Measurements from ENCODE around the gene CEPT1. TPM values are rescaled to one million over a fixed set of nuclear protein-coding genes. Genes with fewer than 3 reads are reported as not detected.

CEPT1 gene
- total RNA-seq, 2 experiments from 2014 or later, result 23.9 to 28.8 TPM

DNA sequence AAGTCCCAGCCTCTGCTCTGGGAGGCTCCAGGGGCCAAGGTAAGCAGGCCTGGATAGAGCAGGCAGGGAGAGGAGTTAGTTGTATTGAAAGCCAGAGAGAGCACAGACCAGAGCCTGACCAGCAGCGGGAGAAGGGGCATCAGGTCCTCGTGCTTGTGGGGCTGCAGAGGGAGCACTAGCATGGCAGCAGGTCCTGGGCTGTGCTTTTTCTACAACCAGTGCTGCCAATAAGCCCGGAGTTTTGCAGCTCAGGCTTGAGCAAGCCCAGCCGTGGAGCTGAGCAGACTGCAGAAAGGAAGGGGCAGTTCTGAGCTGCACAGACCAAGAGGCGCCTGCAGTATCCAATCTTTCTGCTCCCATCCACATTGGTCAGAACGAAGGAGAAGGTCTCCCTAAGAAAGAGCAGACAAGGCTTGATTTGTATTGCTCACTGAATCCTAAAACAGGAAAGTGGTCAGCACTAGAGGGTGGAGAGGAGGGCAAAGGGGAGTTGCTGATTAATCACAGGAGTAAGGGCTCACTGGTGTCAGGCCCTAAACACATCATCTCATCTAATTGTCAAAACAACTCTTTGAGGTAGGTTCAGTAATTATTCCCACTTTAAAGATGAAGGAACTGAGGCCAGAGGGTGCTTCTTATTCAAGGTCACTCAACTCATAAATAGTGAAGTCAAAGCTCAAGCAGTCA lies 57.7 kb downstream of the CEPT1 start:
- Mint-ChIP-seq H3K27ac (peak overlapping the region; percentile 97), H3K9me3 (no peaks in the 10 kb centered on the region), H3K27me3 (no peaks in the 10 kb centered on the region), H3K4me1 (ENCODE audit: low read depth) (peaks cover 72% of the 10 kb centered on the region), H3K36me3 (peaks cover 77% of the 10 kb centered on the region), H3K4me3 (peak overlapping the region; percentile 92)
- ChIA-PET POLR2A (interaction anchor here (0.8 to 13.7 kb wide), 3 partner anchors 10 to 25 kb away, joined by 3 to 256 read pairs (median 16); no protein-coding TSS in a partner anchor), CTCF (interaction anchor here (0.9 to 7.8 kb wide), 9 partner anchors 10 to 571 kb away, joined by 3 to 143 read pairs (median 10); partner anchors contain the start of gene CHI3L2)
- DNase-seq, result peak; percentile 68
- intact Hi-C loops (cut with micrococcal nuclease), result loop anchor here (2.0 kb wide), 1 partner anchor 51 kb away; no protein-coding TSS in a partner anchor

DNA sequence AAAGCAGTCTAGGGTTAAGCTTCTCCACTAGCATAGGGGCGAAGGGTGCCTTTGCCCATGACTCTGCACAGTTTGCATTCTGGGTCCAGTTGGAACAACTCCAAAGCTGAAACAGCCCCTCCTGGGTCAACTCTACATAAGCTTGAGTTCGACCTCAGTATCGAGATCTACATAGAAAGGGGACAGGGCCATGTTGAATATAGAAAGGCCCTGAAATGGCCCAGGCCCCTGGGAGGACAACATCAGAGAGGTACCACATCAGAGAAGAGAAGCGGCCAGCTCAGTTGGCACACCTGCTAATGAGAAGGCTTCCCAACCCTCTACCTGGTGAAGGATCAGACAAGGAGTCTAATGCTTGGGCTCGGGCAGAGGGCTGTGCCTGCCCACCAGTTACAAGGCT lies 58.8 kb downstream of the CEPT1 start:
- no peak for DNase-seq
- CTCF ChIA-PET, result interaction anchor here (0.7 to 7.8 kb wide), 10 partner anchors 11 to 309 kb away, joined by 3 to 143 read pairs (median 6); partner anchors contain the start of gene CHI3L2
- H3K9me3 Mint-ChIP-seq, result no peaks in the 10 kb centered on the region
- H3K4me3 Mint-ChIP-seq, result peak overlapping the region; percentile 92
- peaks cover 63% of the 10 kb centered on the region for H3K4me1 Mint-ChIP-seq (ENCODE audit: low read depth)
- intact Hi-C loops (cut with micrococcal nuclease), result loop anchor here (2.0 kb wide), 1 partner anchor 52 kb away; no protein-coding TSS in a partner anchor
- H3K36me3 Mint-ChIP-seq, result peaks cover 66% of the 10 kb centered on the region
- POLR2A ChIA-PET, result interaction anchor here (0.8 to 13.7 kb wide), 5 partner anchors 12 to 49 kb away, joined by 3 to 256 read pairs (median 6); no protein-coding TSS in a partner anchor
- no peaks in the 10 kb centered on the region for H3K27me3 Mint-ChIP-seq
- H3K27ac Mint-ChIP-seq, result peak overlapping the region; percentile 97

DNA sequence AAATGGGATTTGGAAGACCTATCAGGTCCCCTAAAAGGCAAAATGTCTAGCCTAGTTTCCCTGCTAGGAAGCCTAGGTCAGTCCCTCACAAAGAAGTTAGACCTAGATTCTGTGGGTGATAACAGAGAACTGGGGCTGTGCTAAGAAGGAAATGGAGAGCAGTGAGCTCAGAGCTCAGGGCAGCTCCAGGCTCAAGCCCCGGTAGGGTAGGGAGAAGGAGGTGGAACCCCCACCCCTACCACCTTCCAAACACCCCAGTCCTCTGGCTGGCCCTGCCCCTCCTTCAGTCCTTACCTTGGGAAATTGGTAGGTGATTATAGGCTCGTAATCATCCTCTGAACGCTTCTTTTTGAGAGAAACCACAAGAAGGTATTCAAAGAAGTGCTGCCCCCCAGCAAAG lies 59.3 kb downstream of the CEPT1 start:
- no peak for DNase-seq
- ChIA-PET POLR2A (interaction anchor here (0.9 to 13.7 kb wide), 6 partner anchors 12 to 526 kb away, joined by 3 to 256 read pairs (median 5); partner anchors contain the start of genes CEPT1 and DRAM2), CTCF (interaction anchor here (0.7 to 7.8 kb wide), 8 partner anchors 12 to 308 kb away, joined by 3 to 143 read pairs (median 12); no protein-coding TSS in a partner anchor)
- peak overlapping the region; percentile 92 for H3K4me3 Mint-ChIP-seq
- peak overlapping the region; percentile 97 for H3K27ac Mint-ChIP-seq
- peaks cover 62% of the 10 kb centered on the region for H3K36me3 Mint-ChIP-seq
- no peaks in the 10 kb centered on the region for H3K9me3 Mint-ChIP-seq
- intact Hi-C loops (cut with micrococcal nuclease), result loop anchor here (2.0 kb wide), 1 partner anchor 53 kb away; no protein-coding TSS in a partner anchor
- H3K27me3 Mint-ChIP-seq, result no peaks in the 10 kb centered on the region
- H3K4me1 Mint-ChIP-seq (ENCODE audit: low read depth), result peaks cover 58% of the 10 kb centered on the region

DNA sequence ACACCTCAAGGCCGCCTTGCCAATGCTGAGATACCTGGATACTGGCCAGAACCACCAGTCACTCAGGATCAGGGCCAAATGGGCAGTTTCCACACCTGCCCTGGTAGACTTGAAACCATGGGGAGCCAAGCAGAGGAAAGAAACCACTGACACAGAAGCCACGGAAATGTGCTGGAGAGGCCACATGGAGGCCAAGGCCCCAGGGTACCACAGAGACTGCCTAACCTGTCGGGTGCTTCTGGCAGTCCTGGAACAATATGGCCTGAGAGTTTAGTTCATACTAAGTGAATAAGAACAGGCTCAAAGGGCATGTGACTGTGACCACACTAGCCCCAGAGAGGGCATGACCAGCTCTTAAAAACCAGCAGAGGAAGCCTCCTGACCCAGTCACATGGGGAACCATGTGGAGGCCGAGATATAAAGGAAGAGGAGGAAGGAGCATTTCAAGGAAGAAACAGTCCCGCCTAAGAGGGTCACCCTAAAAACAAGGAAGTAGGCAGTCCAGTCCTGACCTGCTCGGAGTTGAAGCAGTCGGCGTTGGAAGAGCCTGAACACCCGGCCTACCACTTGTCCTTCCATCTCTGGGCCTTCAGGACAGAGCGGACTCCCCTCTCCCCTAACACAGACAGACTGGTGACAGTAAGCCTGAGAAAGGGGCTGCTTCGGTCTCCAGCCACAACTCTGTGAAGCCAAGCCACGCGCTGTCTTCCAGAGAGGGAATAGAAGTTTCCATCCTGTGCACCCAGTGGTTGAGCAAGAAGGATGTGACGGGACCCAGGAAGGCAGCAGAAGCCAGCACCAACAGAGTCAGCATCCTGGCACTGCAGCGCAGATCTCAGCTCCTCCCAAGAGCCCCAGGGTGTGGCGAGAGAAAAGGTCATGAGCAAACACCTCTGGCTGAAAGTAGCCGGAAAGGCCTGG lies 60.1 kb downstream of the CEPT1 start, which contains the start of gene DENND2D:
DENND2D (minus strand) TSS at position 766 of the 921 bp plus-strand sequence; CDS start at position 579, 187 bp downstream.
- H3K4me1 Mint-ChIP-seq (ENCODE audit: low read depth), result peaks cover 56% of the 10 kb centered on the region
- CTCF ChIA-PET, result interaction anchor here (0.7 to 7.8 kb wide), 7 partner anchors 11 to 247 kb away, joined by 3 to 143 read pairs (median 6); no protein-coding TSS in a partner anchor
- no peaks in the 10 kb centered on the region for H3K27me3 Mint-ChIP-seq
- intact Hi-C loops (cut with micrococcal nuclease), result loop anchor here (1.0 to 10.0 kb wide), 8 partner anchors 16 to 557 kb away; partner anchors contain the start of genes ATP5PB, DDX20, LRIF1 and WDR77
- peak; percentile 87 for DNase-seq
- POLR2A ChIA-PET, result interaction anchor here (0.6 to 13.7 kb wide), 7 partner anchors 8 to 527 kb away, joined by 3 to 256 read pairs (median 4); partner anchors contain the start of genes CEPT1 and DRAM2
- no peaks in the 10 kb centered on the region for H3K9me3 Mint-ChIP-seq
- H3K36me3 Mint-ChIP-seq, result peaks cover 54% of the 10 kb centered on the region
- H3K27ac Mint-ChIP-seq, result peak within 1 kb of the TSS; percentile 97
- peak within 1 kb of the TSS; percentile 92 for H3K4me3 Mint-ChIP-seq

DNA sequence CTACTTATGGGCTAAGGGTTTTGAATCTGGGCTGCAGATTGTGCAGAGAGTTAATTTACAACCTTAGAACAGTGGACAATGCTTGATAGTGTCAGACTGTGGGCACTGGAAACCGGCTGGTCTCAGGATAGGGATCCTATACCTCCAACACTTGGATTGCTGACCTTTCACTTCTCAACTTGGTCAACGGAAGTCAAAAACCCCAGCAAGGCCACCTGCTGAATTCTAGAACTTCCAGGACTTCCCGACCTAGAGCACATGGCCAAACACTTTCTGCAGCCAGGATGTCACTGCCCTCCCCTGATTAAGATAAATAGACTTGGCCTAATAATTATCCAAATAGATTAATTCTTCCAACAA lies 60.8 kb downstream of the CEPT1 start:
- Mint-ChIP-seq H3K36me3 (peaks cover 48% of the 10 kb centered on the region), H3K4me1 (ENCODE audit: low read depth) (peaks cover 55% of the 10 kb centered on the region), H3K27ac (peak overlapping the region; percentile 97)

DNA sequence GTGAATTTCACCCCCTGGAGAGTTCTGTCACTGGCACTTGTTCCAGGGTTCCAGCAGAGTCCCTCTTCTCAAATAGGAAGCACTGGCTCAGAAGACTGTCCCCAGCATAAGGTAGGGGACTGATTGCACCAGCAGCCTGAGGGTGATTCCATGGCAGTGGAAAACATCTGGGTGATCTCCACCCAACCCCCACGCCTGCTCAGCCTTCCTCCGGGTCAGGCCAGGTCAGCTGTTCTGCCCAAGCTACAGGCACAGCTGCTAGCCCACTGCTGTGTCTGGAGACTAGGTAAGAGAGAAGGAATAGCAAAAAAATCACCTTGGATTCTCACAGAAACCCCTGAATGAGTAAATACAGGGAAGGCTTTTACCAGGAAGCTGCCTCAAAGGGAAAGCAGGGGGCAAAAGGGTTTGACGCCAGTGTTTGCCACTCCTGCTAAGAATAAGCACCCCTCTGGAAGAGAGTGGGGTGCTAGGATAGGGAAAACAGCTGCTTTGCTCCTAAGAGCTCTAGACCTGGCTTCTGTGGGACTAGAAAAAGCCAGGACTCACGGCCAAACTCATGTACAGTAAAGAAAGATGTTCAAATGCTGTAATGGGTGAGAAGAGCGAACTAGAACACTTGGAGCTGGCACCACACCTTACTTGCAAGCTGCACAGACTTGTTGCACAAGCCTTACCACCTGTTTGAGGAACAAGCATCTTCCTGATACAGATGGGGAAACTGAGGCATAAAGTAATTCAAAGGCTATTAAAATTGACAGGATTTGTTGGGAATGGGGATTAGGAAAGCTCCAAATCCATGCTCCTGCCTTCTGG lies 61.5 kb downstream of the CEPT1 start:
- CTCF ChIA-PET, result interaction anchor here (1.4 to 7.8 kb wide), 6 partner anchors 12 to 24 kb away, joined by 3 to 143 read pairs (median 5); no protein-coding TSS in a partner anchor
- H3K9me3 Mint-ChIP-seq, result no peaks in the 10 kb centered on the region
- H3K27me3 Mint-ChIP-seq, result no peaks in the 10 kb centered on the region
- peak overlapping the region; percentile 97 for H3K27ac Mint-ChIP-seq
- DNase-seq, result no peak
- H3K4me1 Mint-ChIP-seq (ENCODE audit: low read depth), result peaks cover 51% of the 10 kb centered on the region
- H3K4me3 Mint-ChIP-seq, result peak overlapping the region; percentile 92
- intact Hi-C loops (cut with micrococcal nuclease), result loop anchor here (5.0 to 10.0 kb wide), 5 partner anchors 237 to 556 kb away; partner anchors contain the start of genes ATP5PB, DDX20, LRIF1 and WDR77
- POLR2A ChIA-PET, result interaction anchor here (0.8 to 13.7 kb wide), 2 partner anchors 16 to 24 kb away, joined by 3 to 256 read pairs; no protein-coding TSS in a partner anchor
- H3K36me3 Mint-ChIP-seq, result peaks cover 41% of the 10 kb centered on the region

More for the DNA sequence above, 60.8 kb downstream of the CEPT1 start:
- DNase-seq, result no peak
- H3K9me3 Mint-ChIP-seq, result no peaks in the 10 kb centered on the region
- intact Hi-C loops (cut with micrococcal nuclease), result loop anchor here (1.0 to 10.0 kb wide), 7 partner anchors 16 to 557 kb away; partner anchors contain the start of genes ATP5PB, DDX20, LRIF1 and WDR77
- H3K27me3 Mint-ChIP-seq, result no peaks in the 10 kb centered on the region
- CTCF ChIA-PET, result interaction anchor here (1.4 to 7.8 kb wide), 5 partner anchors 12 to 25 kb away, joined by 3 to 143 read pairs (median 5); no protein-coding TSS in a partner anchor
- H3K4me3 Mint-ChIP-seq, result peak overlapping the region; percentile 92
- POLR2A ChIA-PET, result interaction anchor here (0.6 to 13.7 kb wide), 4 partner anchors 9 to 330 kb away, joined by 3 to 256 read pairs (median 4); no protein-coding TSS in a partner anchor

DNA sequence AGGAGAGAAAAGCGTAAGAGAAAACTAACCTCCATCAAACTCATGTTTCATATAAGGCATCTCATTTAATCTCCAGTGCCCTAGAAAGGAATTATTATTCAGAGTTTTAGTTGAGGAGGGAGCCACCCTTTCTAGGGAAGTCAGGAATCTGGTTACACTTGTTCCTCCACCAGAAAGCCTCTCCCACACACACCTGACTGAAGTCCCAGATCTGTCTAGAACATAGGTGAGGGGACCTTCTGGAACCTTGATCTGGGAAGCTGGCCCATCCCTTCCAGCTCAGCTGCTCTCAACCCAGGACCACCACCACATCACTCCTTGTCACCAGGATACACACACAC lies 62.3 kb downstream of the CEPT1 start:
- intact Hi-C loops (cut with micrococcal nuclease), result loop anchor here (5.0 to 10.0 kb wide), 5 partner anchors 238 to 555 kb away; partner anchors contain the start of genes ATP5PB, DDX20, LRIF1 and WDR77
- Mint-ChIP-seq H3K9me3 (no peaks in the 10 kb centered on the region), H3K27me3 (no peaks in the 10 kb centered on the region), H3K36me3 (peaks cover 33% of the 10 kb centered on the region), H3K27ac (peak overlapping the region; percentile 97), H3K4me3 (peak overlapping the region; percentile 92), H3K4me1 (ENCODE audit: low read depth) (peaks cover 43% of the 10 kb centered on the region)
- ChIA-PET CTCF (interaction anchor here (1.5 to 7.8 kb wide), 4 partner anchors 15 to 24 kb away, joined by 4 to 143 read pairs (median 6); no protein-coding TSS in a partner anchor), POLR2A (interaction anchor here (0.8 to 13.7 kb wide), 3 partner anchors 11 to 23 kb away, joined by 3 to 256 read pairs (median 4); no protein-coding TSS in a partner anchor)
- no peak for DNase-seq

DNA sequence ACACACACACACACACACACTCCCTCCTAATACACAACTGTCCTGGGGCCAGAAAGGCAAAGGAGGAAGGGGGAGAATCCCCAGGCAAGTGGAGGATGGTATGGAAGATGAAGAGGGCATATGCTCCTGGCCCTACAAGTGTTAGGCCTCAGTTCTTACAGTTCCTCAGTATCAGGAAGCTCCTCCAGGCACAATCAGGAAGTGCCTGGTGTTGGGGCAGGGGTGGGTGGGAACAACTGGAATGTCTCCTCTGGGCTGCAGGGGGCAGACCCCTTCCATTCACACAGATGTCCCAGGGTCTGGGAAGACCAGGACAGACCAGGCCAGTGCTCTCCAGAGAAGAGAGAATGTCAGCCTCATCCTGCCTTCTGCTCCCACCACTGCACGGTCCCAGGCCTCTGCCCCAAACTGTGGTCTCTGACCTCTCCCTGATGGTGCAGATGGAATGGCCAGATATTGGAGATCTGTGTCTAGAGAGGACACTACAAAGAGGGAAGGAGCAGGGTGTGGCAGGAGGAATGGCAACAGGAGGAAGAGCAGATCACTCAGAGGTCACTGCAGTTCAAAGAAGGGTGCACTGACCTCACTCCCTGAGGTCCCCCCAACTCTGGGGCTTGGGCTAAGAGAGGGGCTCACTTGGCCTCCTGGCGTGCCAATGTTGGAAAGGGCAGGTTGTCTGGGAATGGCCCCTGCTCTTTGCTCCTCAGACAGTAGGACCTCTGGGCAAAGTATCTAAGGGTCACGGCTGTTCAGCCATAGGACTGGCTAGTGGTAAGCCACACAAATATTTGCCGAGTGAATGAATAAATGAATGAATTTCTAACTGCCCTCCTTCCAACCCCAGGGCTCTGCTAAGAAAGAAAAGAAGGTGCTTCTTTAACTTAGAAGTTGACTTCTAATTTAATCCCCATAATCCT lies 62.9 kb downstream of the CEPT1 start:
- no peaks in the 10 kb centered on the region for H3K9me3 Mint-ChIP-seq
- peak overlapping the region; percentile 97 for H3K27ac Mint-ChIP-seq
- peaks cover 26% of the 10 kb centered on the region for H3K36me3 Mint-ChIP-seq
- peaks cover 38% of the 10 kb centered on the region for H3K4me1 Mint-ChIP-seq (ENCODE audit: low read depth)
- no peaks in the 10 kb centered on the region for H3K27me3 Mint-ChIP-seq
- H3K4me3 Mint-ChIP-seq, result peak overlapping the region; percentile 92
- POLR2A ChIA-PET, result interaction anchor here (0.9 to 13.7 kb wide), 3 partner anchors 11 to 15 kb away, joined by 4 to 256 read pairs (median 12); no protein-coding TSS in a partner anchor
- CTCF ChIA-PET, result interaction anchor here (1.5 to 7.8 kb wide), 2 partner anchors 15 to 20 kb away, joined by 6 to 143 read pairs; no protein-coding TSS in a partner anchor
- intact Hi-C loops (cut with micrococcal nuclease), result loop anchor here (5.0 to 10.0 kb wide), 5 partner anchors 238 to 554 kb away; partner anchors contain the start of genes ATP5PB, DDX20, LRIF1 and WDR77
- no peak for DNase-seq

DNA sequence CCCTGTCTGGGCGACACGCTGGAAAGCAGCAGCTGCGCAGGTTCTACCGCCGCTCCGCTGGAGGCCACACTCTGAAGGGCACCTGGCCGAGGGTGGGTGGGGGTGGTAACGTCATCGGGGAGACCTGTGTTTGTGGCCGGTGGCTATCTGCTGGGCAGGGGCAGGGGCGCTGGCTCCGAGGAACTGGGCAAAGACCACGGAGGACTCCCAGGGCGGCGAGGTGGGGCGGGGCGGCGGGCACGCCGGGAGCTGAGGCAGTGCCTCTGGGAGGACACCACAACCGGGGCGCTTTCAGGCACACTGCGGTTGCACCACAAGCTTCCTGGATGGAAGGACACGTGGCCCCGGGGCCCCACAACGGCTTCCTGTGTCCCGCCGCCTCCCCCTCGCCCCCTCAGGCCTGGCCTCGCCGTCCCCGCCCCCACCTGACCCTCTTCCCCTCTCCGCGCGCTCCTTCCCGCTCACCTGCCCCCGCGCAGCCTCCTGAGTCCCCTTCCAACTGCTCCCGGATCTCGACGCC lies 63.7 kb downstream of the CEPT1 start:
- intact Hi-C loops (cut with micrococcal nuclease), result loop anchor here (1.0 to 10.0 kb wide), 6 partner anchors 12 to 554 kb away; partner anchors contain the start of genes ATP5PB, DDX20, LRIF1 and WDR77
- ChIA-PET CTCF (interaction anchor here (1.5 to 7.8 kb wide), 2 partner anchors 14 to 19 kb away, joined by 6 to 143 read pairs; no protein-coding TSS in a partner anchor), POLR2A (interaction anchor here (1.0 to 13.7 kb wide), 3 partner anchors 8 to 14 kb away, joined by 4 to 256 read pairs (median 12); no protein-coding TSS in a partner anchor)
- no peaks in the 10 kb centered on the region for H3K27me3 Mint-ChIP-seq
- H3K4me1 Mint-ChIP-seq (ENCODE audit: low read depth), result peaks cover 38% of the 10 kb centered on the region
- H3K4me3 Mint-ChIP-seq, result peak overlapping the region; percentile 92
- no peaks in the 10 kb centered on the region for H3K9me3 Mint-ChIP-seq
- H3K36me3 Mint-ChIP-seq, result peaks cover 19% of the 10 kb centered on the region
- peak; percentile 93 for DNase-seq
- H3K27ac Mint-ChIP-seq, result peak overlapping the region; percentile 97

All from activated CD4-positive, alpha-beta memory T cell treated with anti-CD3 and anti-CD28 coated beads for 36 hours (primary cell).